Hypothalamus (tissue), 51 donors: ENCODE results near the gene VAC14.

Experiments used
- DNase-seq, 51 donors: peaks; one replicate each; lab custom pipeline; 2025; lab: John Stamatoyannopoulos, UW

VAC14 gene

GRCh38 chr16:70697594-70698170, 103.3 kb downstream of the VAC14 start:
- no peak for DNase-seq

- DNase-seq, result no peak
Measured at GRCh38 chr16:70696952-70697593, 103.9 kb downstream of the VAC14 start.

- DNase-seq, result no peak
Measured at GRCh38 chr16:70696355-70696754, 104.6 kb downstream of the VAC14 start.

- DNase-seq, result no peak
Measured at GRCh38 chr16:70695331-70696070, 105.5 kb downstream of the VAC14 start.

GRCh38 chr16:70694868-70695218, 106.1 kb downstream of the VAC14 start:
- DNase-seq, result no peak

- DNase-seq, result peak in 1 of 51 donors; percentile 69
Measured at GRCh38 chr16:70694088-70694867, 106.7 kb downstream of the VAC14 start.

- DNase-seq, result no peak
Measured at GRCh38 chr16:70692873-70693671, 107.9 kb downstream of the VAC14 start.

- DNase-seq, result peak in 2 of 51 donors; percentile 35 to 43
Measured at GRCh38 chr16:70692130-70692872, 108.7 kb downstream of the VAC14 start.

GRCh38 chr16:70691223-70692129, 109.5 kb downstream of the VAC14 start:
- DNase-seq, result peak in 43 of 51 donors; percentile 25 to 97 (median 80)

GRCh38 chr16:70689970-70690891, 110.7 kb downstream of the VAC14 start:
- DNase-seq, result no peak

- peak in 2 of 51 donors; percentile 21 to 35 for DNase-seq
Measured at GRCh38 chr16:70689035-70689969, 111.7 kb downstream of the VAC14 start.

- DNase-seq, result peak in 49 of 51 donors; percentile 27 to 95 (median 80)
Measured at GRCh38 chr16:70688246-70688742, 112.7 kb downstream of the VAC14 start.

- peak in 7 of 51 donors; percentile 28 to 64 (median 39) for DNase-seq
Measured at GRCh38 chr16:70687671-70688245, 113.2 kb downstream of the VAC14 start.

- no peak for DNase-seq
Measured at GRCh38 chr16:70687102-70687511, 113.9 kb downstream of the VAC14 start.

- DNase-seq, result peak in 1 of 51 donors; percentile 67
Measured at GRCh38 chr16:70686376-70687101, 114.4 kb downstream of the VAC14 start.
